NCI-H1417 (cell line): ENCODE data around the gene SFRP5.
A peak's percentile ranks its signal among the peaks of the same experiment; 100 is the strongest.

ENCODE experiments used
- DNase-seq, 3 experiments: peaks; one replicate each; lab custom pipeline; 2025; lab: John Stamatoyannopoulos, UW

The SFRP5 gene

DNA sequence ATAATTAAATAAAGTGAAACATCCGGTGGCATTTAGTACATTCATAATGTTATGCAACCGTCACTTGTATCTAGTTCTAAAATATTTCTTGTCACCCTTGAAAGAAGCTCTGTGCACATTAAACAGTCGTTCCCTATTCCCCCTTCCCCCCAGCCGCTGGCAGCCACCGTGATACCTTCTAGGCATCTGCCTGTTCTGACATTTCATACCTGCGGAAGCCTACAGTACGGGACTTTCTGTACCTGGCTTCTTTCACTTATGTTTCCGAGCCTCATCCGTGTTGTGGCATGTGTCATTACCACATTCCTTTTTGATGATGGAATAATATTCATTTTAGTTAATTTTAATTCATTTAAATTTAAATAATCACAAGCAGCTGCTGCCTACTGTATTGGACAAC is 13.9 kb upstream of the SFRP5 start:
- no peak for DNase-seq

DNA sequence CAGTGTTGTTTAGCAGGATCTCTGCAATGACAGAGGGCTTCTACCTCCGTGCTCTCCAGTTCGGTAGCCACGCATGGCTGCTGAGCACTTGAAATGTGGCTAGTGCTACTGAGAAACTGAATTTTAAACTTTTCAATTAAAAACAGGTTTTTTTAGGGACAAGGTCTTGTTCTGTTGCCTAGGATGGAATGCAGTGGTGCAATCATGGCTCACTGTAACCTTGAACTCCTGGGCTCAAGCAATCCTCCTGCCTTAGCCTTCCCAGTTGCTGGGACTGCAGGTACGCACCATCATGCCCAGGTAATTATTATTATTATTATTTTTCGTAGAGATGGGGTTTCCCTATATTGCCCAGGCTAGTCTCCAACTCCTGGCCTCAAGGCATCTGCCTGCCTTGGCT is 13.4 kb upstream of the SFRP5 start:
- DNase-seq: no peak

DNA sequence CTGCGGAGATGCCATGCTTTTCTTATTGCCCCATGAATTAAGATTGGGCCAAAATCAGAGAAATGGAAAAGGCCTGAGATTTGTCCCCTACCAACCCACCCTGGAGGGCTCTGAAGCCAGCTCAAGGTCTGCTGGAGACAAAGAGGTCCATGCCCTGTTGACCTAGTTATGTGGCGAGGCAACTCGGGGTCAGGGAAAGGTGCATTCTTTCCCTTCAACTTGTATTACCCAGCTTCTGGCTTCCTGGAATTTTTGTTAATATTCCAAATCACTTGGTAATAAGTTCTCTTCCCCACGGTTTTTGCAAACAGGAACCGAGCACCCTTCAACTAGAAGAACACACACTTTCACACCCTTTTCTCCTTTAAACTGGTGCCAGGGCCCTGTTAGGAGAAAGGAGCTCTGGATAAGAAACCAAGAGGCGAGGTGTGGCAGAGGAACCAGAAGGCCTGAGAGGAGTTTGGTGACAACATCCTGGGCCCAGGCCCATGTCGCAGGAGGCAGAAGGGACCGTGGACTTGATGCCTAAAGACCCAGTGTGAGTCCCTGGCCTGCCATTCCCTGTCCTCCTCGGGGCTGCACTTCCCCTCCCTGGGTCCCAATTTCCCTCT is 12.5 kb upstream of the SFRP5 start:
- DNase-seq: no peak

DNA sequence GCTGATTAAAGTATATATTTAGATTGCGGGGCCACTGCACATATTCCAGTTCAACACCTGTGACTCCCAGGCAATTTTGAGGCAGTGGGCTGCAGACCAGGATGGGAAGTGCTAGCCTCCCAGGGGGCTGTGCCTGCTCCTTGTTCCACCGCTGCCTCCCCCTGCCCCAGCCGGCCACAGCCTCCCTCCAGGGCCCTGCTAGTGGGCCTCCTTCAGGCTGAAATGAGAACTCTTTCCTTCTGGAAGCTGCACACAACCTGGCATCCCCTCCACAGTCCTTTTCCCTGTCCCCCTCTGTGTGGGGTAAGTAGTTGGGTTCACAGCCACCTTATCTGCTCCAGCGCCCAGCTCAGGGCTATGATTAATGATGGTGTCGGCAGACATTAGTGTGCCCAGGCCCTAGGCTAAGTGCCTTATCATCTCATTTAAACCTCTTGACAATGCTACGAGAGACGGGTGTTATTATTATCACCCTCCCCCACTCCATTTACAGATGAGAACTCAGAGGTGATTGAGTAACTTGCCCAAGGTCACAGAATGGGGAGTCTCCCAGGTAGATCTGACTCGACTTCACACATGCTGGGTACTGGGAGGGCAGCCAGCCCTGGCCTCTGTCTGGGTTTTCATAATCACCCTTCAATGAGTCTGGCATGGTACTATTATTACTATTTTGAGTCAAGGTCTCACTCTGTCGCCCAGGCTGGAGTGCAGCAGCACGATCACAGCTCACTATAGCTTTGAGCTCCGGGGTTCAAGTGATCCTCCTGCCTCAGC is 10.8 kb upstream of the SFRP5 start:
- DNase-seq: no peak

DNA sequence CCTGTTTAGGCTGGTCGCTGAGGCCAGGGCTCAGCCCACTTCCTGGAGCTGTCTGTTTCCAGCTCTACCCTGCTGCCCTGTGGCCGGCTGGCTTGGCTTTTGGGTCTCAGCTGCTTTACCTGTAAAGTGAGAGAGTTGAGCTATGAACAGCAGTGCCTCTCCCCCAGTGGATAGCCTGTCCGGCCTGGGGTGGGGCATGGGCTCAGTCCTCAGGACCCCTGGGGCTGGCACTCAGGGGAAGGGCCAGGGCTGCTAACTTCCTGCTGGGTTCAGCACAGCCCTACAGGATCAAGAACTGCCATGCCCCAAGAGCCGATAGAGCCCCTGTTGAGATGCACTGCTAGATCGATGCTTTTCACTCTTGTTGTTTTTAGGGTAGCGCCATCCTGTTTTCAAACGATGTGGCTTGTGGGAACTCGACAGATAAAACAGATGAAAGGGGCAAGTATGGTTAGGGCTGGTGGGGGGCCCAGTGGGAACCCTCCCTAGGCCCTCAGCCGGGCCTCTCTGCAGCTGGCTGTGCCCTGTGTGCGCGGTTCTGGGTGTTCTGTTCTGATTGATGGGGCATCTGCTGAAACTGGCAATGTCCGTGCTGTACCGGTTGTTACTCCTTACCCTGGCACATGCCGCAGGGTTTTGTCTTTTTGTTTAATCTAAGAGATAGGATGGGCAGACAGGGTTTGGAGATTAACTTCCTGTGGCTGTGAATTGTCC is 10.0 kb upstream of the SFRP5 start:
- no peak for DNase-seq

GRCh38 chr10:97780841-97781617 is 9.2 kb upstream of the SFRP5 start:
- DNase-seq: peak in 1 of 3 experiments; percentile 3

DNA sequence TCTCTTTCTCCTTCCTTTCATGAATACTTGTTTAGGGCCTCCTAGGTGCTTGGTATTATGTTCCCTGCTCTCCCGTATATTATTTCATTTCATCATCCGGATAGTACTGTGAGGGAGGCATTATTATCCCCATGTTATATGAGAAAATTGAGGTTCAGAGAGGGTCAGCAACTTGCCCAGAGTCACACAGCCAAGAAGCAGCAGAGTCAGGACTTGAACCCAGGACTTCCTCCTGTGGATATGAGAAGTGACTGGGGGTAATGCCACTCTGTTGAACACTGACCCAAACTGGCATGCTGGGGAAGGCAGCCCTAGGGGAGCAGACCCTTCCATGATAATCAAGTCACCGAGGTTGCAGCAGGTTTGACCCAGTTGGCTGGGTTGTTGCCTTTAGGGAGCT is 8.2 kb upstream of the SFRP5 start:
- no peak for DNase-seq

GRCh38 chr10:97779492-97779891 is 7.7 kb upstream of the SFRP5 start:
- DNase-seq: no peak

GRCh38 chr10:97778452-97779302 is 6.9 kb upstream of the SFRP5 start:
- DNase-seq: peak in 1 of 3 experiments; percentile 4

GRCh38 chr10:97777143-97777542 is 5.3 kb upstream of the SFRP5 start:
- DNase-seq: no peak

- DNase-seq: no peak
Measured at GRCh38 chr10:97774811-97775294, 3.1 kb upstream of the SFRP5 start.

GRCh38 chr10:97773096-97773495 is 1.3 kb upstream of the SFRP5 start:
- no peak for DNase-seq

DNA sequence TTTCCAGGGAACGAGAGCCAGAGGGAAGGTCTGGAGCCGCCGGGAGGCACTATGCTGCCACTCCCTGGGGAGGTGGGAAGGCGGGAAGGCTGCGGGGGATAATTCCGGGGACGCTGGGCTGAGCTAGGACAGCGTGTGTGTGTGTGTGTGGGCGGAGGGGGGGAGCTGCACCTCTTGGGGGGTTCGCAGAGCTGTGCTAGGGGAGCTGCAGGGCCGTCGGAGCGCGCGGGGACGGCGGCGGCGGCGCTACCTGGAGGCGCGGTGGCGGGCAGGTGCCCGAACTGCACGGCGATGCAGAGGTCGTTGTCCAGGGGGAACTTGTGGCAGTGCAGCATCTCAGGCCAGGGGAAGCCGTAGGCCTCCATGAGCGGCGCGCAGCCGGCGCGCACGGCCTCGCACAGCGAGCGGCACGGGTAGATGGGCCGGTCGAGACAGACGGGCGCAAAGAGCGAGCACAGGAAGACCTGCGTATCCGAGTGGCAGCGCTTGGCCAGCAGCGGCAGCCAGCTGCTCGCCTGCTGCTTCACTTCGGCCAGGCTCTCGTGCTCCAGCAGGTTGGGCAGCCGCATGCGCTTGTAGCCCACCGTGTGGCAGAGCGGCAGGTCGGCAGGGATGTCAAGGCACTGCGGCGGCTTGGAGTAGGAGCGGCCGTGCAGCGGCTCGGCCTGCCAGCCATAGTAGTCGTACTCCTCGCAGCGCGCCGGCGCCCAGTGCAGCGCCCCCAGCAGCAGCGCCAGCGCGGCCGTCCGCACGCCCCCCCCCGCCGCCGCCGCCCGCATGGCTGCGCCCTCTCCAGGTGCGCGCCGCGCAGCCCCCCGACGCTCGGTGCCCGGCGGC is 526 bp downstream of the SFRP5 start:
- DNase-seq: peak in 2 of 3 experiments; percentile 49 to 60

DNA sequence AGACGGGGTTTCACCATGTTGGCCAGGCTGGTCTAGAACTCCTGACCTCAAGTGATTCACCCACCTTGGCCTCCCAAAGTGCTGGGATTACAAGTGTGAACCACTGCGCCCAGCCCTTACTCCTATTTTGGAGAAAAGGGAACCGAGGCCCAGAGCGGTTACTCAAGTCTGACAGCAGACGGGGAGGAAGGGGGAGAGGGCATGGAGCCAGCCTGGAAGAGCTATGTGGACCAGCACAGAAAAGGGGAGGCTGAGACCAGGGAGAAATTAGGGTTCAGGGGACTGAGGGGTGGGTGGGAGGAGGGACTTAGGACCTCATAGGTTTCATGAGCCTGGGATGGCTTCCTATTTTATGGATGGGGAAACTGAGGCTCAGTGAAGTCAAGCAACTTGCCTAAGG is 1.5 kb downstream of the SFRP5 start:
- no peak for DNase-seq

DNA sequence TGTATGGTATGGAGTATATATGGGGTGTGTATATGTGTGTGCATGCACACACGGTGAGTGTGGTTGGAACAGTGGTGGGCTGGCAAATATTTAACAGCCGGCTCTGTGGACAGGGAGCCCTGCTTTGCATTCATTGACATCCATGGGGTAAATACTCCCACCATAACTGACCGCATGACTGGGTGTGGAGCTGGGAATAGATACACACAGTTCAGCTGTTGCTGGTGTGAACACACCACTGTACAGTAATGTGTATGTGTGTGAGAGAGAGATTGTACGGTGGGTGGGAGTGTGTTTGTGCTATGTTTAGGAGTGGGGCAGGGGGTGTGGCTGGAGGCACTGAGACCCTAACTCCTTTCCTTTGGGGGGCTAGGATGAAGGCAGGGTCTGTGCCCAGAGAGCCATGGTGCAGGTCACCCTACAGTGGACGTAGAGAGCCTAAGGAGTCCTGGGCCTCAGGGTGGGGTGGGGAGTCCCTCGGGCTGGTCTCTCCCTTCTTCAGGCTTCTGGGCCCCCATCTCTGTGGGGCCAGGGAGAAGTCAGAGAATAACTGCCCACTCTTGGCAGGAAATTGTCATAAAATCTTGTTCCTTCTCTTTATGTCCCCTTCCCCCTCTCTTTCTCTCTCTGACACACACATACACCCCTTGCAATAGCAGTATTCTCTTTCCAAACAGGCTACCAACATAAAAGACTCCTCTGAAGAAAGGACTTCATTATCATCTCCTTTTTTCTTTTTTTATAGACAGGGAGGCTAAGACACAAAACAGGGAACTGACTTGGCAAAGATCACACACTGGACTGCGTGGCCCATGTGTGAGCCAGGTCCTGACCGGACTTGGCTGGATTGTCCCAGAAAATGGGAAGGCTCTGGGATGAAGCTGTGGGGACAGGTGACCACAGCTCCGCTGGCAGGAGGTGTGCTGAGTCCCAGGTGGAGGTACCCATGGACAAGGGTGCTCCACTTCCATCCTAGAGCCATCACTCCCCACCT is 3.2 kb downstream of the SFRP5 start:
- no peak for DNase-seq

- DNase-seq: no peak
Measured at GRCh38 chr10:97766996-97767924, 4.5 kb downstream of the SFRP5 start.

DNA sequence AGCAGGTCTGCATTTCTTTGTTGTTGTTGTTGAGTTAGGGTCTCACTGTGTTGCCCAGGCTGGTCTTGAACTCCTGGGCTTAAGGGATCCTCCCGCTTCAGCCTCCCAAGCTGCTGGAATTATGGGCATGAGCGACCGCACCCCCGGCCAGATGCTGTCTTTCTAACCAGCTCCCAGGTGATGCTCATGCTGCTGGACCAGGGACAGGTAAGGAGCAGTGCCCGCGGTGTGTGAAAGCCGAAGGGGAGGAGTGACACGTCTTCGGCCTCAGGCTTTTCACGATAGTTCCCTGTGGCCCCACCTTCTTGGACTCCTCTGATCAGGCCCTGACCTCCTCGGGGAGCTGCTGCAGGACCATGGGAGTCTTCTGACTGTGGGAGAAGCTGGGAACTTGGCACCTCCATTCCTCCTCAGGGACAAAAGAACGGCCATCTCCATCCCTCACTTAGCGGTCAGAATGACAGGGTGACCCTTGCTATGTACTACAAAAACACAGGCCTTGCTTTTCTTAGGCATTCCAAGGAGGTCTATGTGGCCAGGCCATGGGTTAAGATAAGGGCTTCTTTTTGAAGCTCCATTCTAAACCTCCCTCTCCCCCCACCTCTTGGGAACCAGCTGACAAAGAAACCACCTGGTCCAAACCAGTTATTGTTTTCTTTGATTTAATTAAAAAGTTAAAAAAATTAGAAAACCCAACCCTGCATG is 5.5 kb downstream of the SFRP5 start:
- no peak for DNase-seq
